GM12878 (cell line): ENCODE results near the gene AGAP1. TPM values are rescaled to one million over a fixed set of nuclear protein-coding genes. Genes with fewer than 3 reads are reported as not detected.

Experiments used
- ATAC-seq: fragments of 200-7000 bp; cut with Tn5 transposase; 3 replicates; pipeline ENCODE4 v1.9.1; 2020; ENCODE audit warnings: mild to moderate bottlenecking, moderate library complexity
- BruUV-seq: library from RNA; stranded (reverse); fragments of 400-500 nt; replicated peaks from 2 replicates; lab custom pipeline; 2021; lab: Mats Ljungman, UMichigan
- CTCF ChIA-PET: fragments of 300-600 bp; sonication (Branson Sonifier 250); formaldehyde crosslinking; extraction: SDS; loops from one replicate; lab custom pipeline; 2021; ENCODE audit warnings: inconsistent platforms; lab: Yijun Ruan, JAX
- POLR2A ChIA-PET: fragments of 350-600 bp; formaldehyde crosslinking; extraction: SDS; loops from one replicate; lab custom pipeline; 2021; ENCODE audit warnings: inconsistent platforms; lab: Charles Lee
- RAD21 ChIA-PET: fragments of 300-600 bp; sonication (Branson Sonifier 250); formaldehyde crosslinking; loops from one replicate; lab custom pipeline; 2023; ENCODE audit warnings: antibody characterized with exemption; ENCODE audit not compliant: unreplicated experiment; lab: Charles Lee
- SMC1A ChIA-PET: fragments of 300-600 bp; sonication (Branson Sonifier 250); formaldehyde crosslinking; loops from one replicate; lab custom pipeline; 2023; ENCODE audit not compliant: unreplicated experiment, uncharacterized antibody; lab: Charles Lee
- DNase-seq: peaks from one replicate; pipeline ENCODE4 v3.0.0-alpha.2; 2011; ENCODE audit warnings: low read depth, low spot score
- FAIRE-seq: peaks from 3 replicates; lab custom pipeline; 2011; peaks lifted over from hg19 to GRCh38; lab: Jason Lieb, UNC
- H2AFZ ChIP-seq: 2 replicates; pipeline ENCODE4 v1.6.0; 2011; ENCODE audit warnings: low read depth, low read length, control low read depth; ENCODE audit not compliant: control insufficient read depth
- H3K27ac ChIP-seq: 2 replicates; pipeline ENCODE4 v1.5.1; 2011; ENCODE audit warnings: control low read depth; ENCODE audit not compliant: control insufficient read depth, insufficient read depth
- H3K27me3 ChIP-seq, 2 experiments: replicated peaks in 1 of 2; 2 replicates each; pipeline versions ENCODE4 v1.6.0 to v1.6.1; 2011; ENCODE audit warnings: low read length in 1 of 2; ENCODE audit not compliant: control insufficient read depth in 2 of 2, insufficient read depth in 2 of 2
- H3K36me3 ChIP-seq, 2 experiments: 2 replicates each; pipeline ENCODE4 v1.5.1; 2011; ENCODE audit warnings: low read length in 1 of 2; ENCODE audit not compliant: control insufficient read depth in 2 of 2, insufficient read depth in 2 of 2
- H3K4me1 ChIP-seq: 2 replicates; pipeline ENCODE4 v1.6.1; 2011; ENCODE audit warnings: mild to moderate bottlenecking, low read length, moderate library complexity, mixed read lengths; ENCODE audit not compliant: control insufficient read depth, insufficient read depth
- H3K4me2 ChIP-seq: 2 replicates; pipeline ENCODE4 v1.6.0; 2011; ENCODE audit warnings: control low read depth; ENCODE audit not compliant: control insufficient read depth, insufficient read depth
- H3K4me3 ChIP-seq: fragments of 200-600 bp; sonication (generic); 2 replicates; pipeline ENCODE4 v1.5.1; 2016
- H3K79me2 ChIP-seq: 2 replicates; pipeline ENCODE4 v1.6.0; 2011; ENCODE audit warnings: low read length; ENCODE audit not compliant: control insufficient read depth, insufficient read depth
- H3K9ac ChIP-seq: 2 replicates; pipeline ENCODE4 v1.8.0; 2011; ENCODE audit warnings: low read length, control low read depth, mixed read lengths; ENCODE audit not compliant: control insufficient read depth, insufficient read depth
- H3K9me3 ChIP-seq: replicated peaks from 3 replicates; pipeline ENCODE4 v1.5.1; 2011; ENCODE audit warnings: mild to moderate bottlenecking, low read length; ENCODE audit not compliant: control insufficient read depth, insufficient read depth
- H4K20me1 ChIP-seq: 2 replicates; pipeline ENCODE4 v1.6.0; 2011; ENCODE audit not compliant: control insufficient read depth, insufficient read depth
- ASH2L ChIP-seq: fragments of 300-600, 200-600 bp; sonication (generic); IDR thresholded peaks from 2 replicates; pipeline ENCODE4 v1.6.1; 2017; ENCODE audit warnings: low read depth, mild to moderate bottlenecking, borderline replicate concordance
- FOXK2 ChIP-seq: fragments of 450-650 bp; IDR thresholded peaks from 2 replicates; pipeline ENCODE4 v1.6.1; 2017; ENCODE audit warnings: mild to moderate bottlenecking, moderate library complexity
- HDGF ChIP-seq: fragments of 450-650 bp; IDR thresholded peaks from 2 replicates; pipeline ENCODE4 v1.6.1; 2016; ENCODE audit warnings: antibody characterized with exemption
- IKZF1 ChIP-seq: fragments of 450-650 bp; conservative IDR thresholded peaks from 2 replicates; pipeline ENCODE4 v1.6.1; 2017; ENCODE audit warnings: antibody characterized with exemption, mild to moderate bottlenecking
- SPI1 ChIP-seq: IDR thresholded peaks from 2 replicates; pipeline ENCODE4 v1.6.1; 2011; ENCODE audit warnings: low read depth, mild to moderate bottlenecking, low read length, moderate library complexity, borderline replicate concordance; ENCODE audit not compliant: insufficient read depth
- SUPT20H ChIP-seq: IDR thresholded peaks from 2 replicates; pipeline ENCODE4 v1.6.1; 2011; ENCODE audit warnings: low read depth, mild to moderate bottlenecking, low read length, moderate library complexity, borderline replicate concordance; ENCODE audit not compliant: control insufficient read depth
- TCF12 ChIP-seq: IDR thresholded peaks from 2 replicates; pipeline ENCODE4 v1.6.1; 2011; ENCODE audit warnings: low read depth, mild to moderate bottlenecking, low read length
- ZNF384 ChIP-seq: IDR thresholded peaks from 2 replicates; pipeline ENCODE4 v1.6.1; 2012; ENCODE audit warnings: low read depth, mild to moderate bottlenecking, low read length, improper control_type of control experiment, borderline replicate concordance
- ZSCAN29 ChIP-seq: fragments of 450-650 bp; IDR thresholded peaks from 2 replicates; pipeline ENCODE4 v1.6.1; 2017; ENCODE audit warnings: mild to moderate bottlenecking, moderate library complexity
- WGBS: methylation state at CpG from one replicate; pipeline ENCODE4 v1.1.6; 2016; ENCODE audit warnings: low lambda C conversion rate; ENCODE audit not compliant: insufficient replicate concordance, insufficient coverage; ENCODE audit errors: missing lambda C conversion rate; 5-methylcytosine and 5-hydroxymethylcytosine counted together
- in situ Hi-C: fragments of 300-500 bp; cut with MboI; formaldehyde crosslinking; loops from 9 replicates; pipeline ENCODE4 v1.14.3; 2018; ENCODE audit warnings: mixed read lengths
- intact Hi-C: fragments of 100-400 bp; cut with micrococcal nuclease; formaldehyde crosslinking; loops from one replicate; pipeline ENCODE4 v1.14.2; 2022; ENCODE audit not compliant: unreplicated experiment
- polyA plus RNA-seq, 11 experiments: library from polyadenylated mRNA; depleted of rRNA in 4 of 11; unstranded in 6 of 11; stranded (reverse) in 5 of 11; fragments of >200 nt; fragmentation: Nextera tagmentation in 4 of 11; fragmentation: Illumina TruSeq in 1 of 11; extraction: Ambion mirVana in 4 of 11; extraction: Trizol in 1 of 11; gene quantifications; 1 replicate in 1 of 11; 2 replicates in 10 of 11; pipeline versions ENCODE4 v1.2.1 to v1.2.3, GENCODE V29; 2011 to 2016; ENCODE audit warnings: inconsistent platforms in 2 of 11, missing spikeins in 2 of 11, low read depth in 1 of 11
- total RNA-seq, 4 experiments: library from RNA; depleted of rRNA in 3 of 4; stranded (reverse); fragments of >200 nt in 3 of 4; fragmentation: Illumina TruSeq in 1 of 4; extraction: Trizol in 1 of 4; gene quantifications; 2 replicates each; pipeline versions ENCODE4 v1.2.1 to v1.2.3, GENCODE V29; 2013 to 2021
- TF ChIP-seq, protein P1 (sequence below): fragments of 450-650 bp; formaldehyde crosslinking; IDR thresholded peaks from 2 replicates; pipeline ENCODE4 v1.5.0; 2022; ENCODE audit warnings: mild to moderate bottlenecking, missing genetic modification characterization
- TF ChIP-seq, protein P2 (sequence below): fragments of 450-650 bp; IDR thresholded peaks from 2 replicates; pipeline ENCODE4 v1.6.1; 2016; ENCODE audit warnings: mild to moderate bottlenecking
- TF ChIP-seq, protein P3 (sequence below): fragments of 450-650 bp; IDR thresholded peaks from 2 replicates; pipeline ENCODE4 v1.6.1; 2017; ENCODE audit warnings: mild to moderate bottlenecking, moderate library complexity

Gene AGAP1
- total and polyA plus RNA-seq, 10 of the 15 experiments (the other 5 are each of a cell fraction or from before 2014, with no cell fraction given) = 0.05 to 0.15 (median 0.06) TPM; not detected in 7

DNA sequence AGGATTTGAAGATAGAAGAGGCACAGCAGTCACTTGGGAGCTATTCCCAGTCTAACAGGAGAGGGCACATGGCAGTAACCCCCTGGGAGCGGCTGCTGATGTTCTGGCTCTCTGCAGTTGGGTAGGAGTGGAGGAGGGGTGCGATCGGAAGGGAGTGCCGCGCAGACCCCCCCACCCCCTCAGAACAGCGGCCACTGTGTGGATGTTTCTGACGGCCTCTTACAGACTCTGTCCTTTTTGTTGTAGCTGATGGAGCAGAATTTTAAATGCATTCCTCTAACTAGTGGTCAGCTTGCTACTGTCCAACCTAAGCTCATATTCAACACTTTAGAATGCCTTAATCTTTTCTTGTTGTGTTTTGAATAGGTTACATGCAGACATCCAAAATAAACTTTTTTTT, 127.9 kb downstream of the AGAP1 start (continued):
- TF ChIP-seq, protein P1, sequence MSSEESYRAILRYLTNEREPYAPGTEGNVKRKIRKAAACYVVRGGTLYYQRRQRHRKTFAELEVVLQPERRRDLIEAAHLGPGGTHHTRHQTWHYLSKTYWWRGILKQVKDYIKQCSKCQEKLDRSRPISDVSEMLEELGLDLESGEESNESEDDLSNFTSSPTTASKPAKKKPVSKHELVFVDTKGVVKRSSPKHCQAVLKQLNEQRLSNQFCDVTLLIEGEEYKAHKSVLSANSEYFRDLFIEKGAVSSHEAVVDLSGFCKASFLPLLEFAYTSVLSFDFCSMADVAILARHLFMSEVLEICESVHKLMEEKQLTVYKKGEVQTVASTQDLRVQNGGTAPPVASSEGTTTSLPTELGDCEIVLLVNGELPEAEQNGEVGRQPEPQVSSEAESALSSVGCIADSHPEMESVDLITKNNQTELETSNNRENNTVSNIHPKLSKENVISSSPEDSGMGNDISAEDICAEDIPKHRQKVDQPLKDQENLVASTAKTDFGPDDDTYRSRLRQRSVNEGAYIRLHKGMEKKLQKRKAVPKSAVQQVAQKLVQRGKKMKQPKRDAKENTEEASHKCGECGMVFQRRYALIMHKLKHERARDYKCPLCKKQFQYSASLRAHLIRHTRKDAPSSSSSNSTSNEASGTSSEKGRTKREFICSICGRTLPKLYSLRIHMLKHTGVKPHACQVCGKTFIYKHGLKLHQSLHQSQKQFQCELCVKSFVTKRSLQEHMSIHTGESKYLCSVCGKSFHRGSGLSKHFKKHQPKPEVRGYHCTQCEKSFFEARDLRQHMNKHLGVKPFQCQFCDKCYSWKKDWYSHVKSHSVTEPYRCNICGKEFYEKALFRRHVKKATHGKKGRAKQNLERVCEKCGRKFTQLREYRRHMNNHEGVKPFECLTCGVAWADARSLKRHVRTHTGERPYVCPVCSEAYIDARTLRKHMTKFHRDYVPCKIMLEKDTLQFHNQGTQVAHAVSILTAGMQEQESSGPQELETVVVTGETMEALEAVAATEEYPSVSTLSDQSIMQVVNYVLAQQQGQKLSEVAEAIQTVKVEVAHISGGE = no peak
- TF ChIP-seq ZNF384 (no peak), FOXK2 (no peak), SPI1 (no peak), TCF12 (no peak)
- TF ChIP-seq, all 136 proteins: peak for 0

DNA sequence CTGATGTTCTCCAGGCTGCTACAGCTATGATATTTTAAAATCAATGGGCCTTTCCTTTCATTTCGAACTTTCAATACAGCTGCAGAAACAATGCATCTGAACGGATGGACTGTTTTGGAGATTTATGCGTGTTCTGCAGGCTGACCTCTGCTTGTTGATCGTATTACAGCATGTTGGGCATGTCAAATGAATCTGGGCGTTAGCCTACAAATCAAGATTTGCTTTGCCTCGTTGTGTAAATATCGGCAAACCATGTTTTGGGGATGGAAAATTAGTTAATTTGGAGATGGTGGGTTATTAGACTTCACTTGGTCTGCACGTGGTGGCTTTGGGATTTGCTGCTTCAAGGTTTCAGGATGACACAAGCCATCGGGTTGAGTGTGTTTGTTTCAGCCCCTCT, 129.3 kb downstream of the AGAP1 start:
- no peak for TF ChIP-seq HDGF
- TF ChIP-seq, protein P2, sequence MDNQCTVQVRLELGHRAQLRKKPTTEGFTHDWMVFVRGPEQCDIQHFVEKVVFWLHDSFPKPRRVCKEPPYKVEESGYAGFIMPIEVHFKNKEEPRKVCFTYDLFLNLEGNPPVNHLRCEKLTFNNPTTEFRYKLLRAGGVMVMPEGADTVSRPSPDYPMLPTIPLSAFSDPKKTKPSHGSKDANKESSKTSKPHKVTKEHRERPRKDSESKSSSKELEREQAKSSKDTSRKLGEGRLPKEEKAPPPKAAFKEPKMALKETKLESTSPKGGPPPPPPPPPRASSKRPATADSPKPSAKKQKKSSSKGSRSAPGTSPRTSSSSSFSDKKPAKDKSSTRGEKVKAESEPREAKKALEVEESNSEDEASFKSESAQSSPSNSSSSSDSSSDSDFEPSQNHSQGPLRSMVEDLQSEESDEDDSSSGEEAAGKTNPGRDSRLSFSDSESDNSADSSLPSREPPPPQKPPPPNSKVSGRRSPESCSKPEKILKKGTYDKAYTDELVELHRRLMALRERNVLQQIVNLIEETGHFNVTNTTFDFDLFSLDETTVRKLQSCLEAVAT = no peak
- TF ChIP-seq, protein P3, sequence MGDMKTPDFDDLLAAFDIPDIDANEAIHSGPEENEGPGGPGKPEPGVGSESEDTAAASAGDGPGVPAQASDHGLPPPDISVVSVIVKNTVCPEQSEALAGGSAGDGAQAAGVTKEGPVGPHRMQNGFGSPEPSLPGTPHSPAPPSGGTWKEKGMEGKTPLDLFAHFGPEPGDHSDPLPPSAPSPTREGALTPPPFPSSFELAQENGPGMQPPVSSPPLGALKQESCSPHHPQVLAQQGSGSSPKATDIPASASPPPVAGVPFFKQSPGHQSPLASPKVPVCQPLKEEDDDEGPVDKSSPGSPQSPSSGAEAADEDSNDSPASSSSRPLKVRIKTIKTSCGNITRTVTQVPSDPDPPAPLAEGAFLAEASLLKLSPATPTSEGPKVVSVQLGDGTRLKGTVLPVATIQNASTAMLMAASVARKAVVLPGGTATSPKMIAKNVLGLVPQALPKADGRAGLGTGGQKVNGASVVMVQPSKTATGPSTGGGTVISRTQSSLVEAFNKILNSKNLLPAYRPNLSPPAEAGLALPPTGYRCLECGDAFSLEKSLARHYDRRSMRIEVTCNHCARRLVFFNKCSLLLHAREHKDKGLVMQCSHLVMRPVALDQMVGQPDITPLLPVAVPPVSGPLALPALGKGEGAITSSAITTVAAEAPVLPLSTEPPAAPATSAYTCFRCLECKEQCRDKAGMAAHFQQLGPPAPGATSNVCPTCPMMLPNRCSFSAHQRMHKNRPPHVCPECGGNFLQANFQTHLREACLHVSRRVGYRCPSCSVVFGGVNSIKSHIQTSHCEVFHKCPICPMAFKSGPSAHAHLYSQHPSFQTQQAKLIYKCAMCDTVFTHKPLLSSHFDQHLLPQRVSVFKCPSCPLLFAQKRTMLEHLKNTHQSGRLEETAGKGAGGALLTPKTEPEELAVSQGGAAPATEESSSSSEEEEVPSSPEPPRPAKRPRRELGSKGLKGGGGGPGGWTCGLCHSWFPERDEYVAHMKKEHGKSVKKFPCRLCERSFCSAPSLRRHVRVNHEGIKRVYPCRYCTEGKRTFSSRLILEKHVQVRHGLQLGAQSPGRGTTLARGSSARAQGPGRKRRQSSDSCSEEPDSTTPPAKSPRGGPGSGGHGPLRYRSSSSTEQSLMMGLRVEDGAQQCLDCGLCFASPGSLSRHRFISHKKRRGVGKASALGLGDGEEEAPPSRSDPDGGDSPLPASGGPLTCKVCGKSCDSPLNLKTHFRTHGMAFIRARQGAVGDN = no peak
- no peak for TF ChIP-seq ASH2L
- no peak for TF ChIP-seq SUPT20H
- no peak for TF ChIP-seq IKZF1
- no peak for TF ChIP-seq ZSCAN29
- Histone ChIP-seq H3K9me3 (no peaks in the 10 kb centered on the region; the same call in 2 of the 3 replicates), H4K20me1 (no peaks in the 10 kb centered on the region), H3K9ac (no peak overlapping the region), H3K79me2 (no peaks in the 10 kb centered on the region), H3K4me3 (no peak overlapping the region), H3K4me1 (no peaks in the 10 kb centered on the region), H3K36me3 (no peaks in the 10 kb centered on the region), H3K4me2 (no peak overlapping the region), H3K27me3 (no peaks in the 10 kb centered on the region; a peak in 2 of 4 replicates), H2AFZ (no peak overlapping the region), H3K27ac (no peak overlapping the region)
- WGBS = 11% methylated on average over 9 of the region's 9 CpGs
- POLR2A ChIA-PET = no interaction called here
- no TSS peak for BruUV-seq
- in situ Hi-C loops (no loop called here), intact Hi-C loops (no loop called here)
- ATAC-seq (no peak), DNase-seq (no peak), FAIRE-seq (no peak)
- SMC1A ChIA-PET = no interaction called here
- RAD21 ChIA-PET = no interaction called here
- CTCF ChIA-PET = no interaction called here
